ENCODE results near the gene KDM8.
A peak's percentile ranks its signal among the peaks of the same experiment; 100 is the strongest.
"Not testable (repeated sequence)": the region's sequence is repeated elsewhere in the genome, so short reads cannot be mapped to it uniquely, and the experiment has no call there.

Gene KDM8

GRCh38 chr16:27191352-27191924, 11.9 kb upstream of the KDM8 start:
- no peak for DNase-seq

- no peak for DNase-seq
These were observed 9.9 kb upstream of the KDM8 start for GRCh38 chr16:27193300-27193990.

GRCh38 chr16:27195076-27195741, 8.1 kb upstream of the KDM8 start:
- no peak for DNase-seq

GRCh38 chr16:27195941-27196595, 7.3 kb upstream of the KDM8 start:
- DNase-seq, result no peak

- DNase-seq, result no peak
These were observed 6.3 kb upstream of the KDM8 start for GRCh38 chr16:27197004-27197403.

- no peak for DNase-seq
These were observed 4.7 kb upstream of the KDM8 start for GRCh38 chr16:27198451-27199234.

- DNase-seq, result no peak
These were observed 4.1 kb upstream of the KDM8 start for GRCh38 chr16:27199235-27199586.

GRCh38 chr16:27199736-27200135, 3.6 kb upstream of the KDM8 start:
- no peak for DNase-seq

- DNase-seq, result not testable (repeated sequence)
These were observed 2.4 kb upstream of the KDM8 start for GRCh38 chr16:27200914-27201313.

- DNase-seq, result peak; percentile 89
These were observed 311 bp upstream of the KDM8 start for GRCh38 chr16:27202923-27203506.

- no peak for DNase-seq
These were observed 1.1 kb downstream of the KDM8 start for GRCh38 chr16:27204312-27204915.

GRCh38 chr16:27205423-27206065, 2.2 kb downstream of the KDM8 start:
- no peak for DNase-seq

GRCh38 chr16:27207121-27207520, 3.8 kb downstream of the KDM8 start:
- DNase-seq, result not testable (repeated sequence)

GRCh38 chr16:27208081-27208680, 4.9 kb downstream of the KDM8 start:
- DNase-seq, result no peak

GRCh38 chr16:27208796-27209195, 5.5 kb downstream of the KDM8 start:
- no peak for DNase-seq

GRCh38 chr16:27209591-27209990, 6.3 kb downstream of the KDM8 start:
- DNase-seq, result no peak

GRCh38 chr16:27210174-27210573, 6.8 kb downstream of the KDM8 start:
- no peak for DNase-seq

- no peak for DNase-seq
These were observed 7.7 kb downstream of the KDM8 start for GRCh38 chr16:27211026-27211425.

- no peak for DNase-seq
These were observed 11.0 kb downstream of the KDM8 start for GRCh38 chr16:27214084-27214961.

- no peak for DNase-seq
These were observed 12.3 kb downstream of the KDM8 start for GRCh38 chr16:27215660-27216059.

All from NCI-H2029 treated with DMSO at 0.1 percent for 48 hours (cell line).